HG02970 (cell line): ENCODE results near the gene TCIRG1.

ENCODE experiments used
- ATAC-seq: cut with Tn5 transposase; IDR thresholded peaks from one replicate; pipeline ENCODE4 v1.9.1; 2021; ENCODE audit warnings: mild to moderate bottlenecking, moderate library complexity, moderate number of reproducible peaks; ENCODE audit not compliant: unreplicated experiment, low FRiP score

TCIRG1 gene

GRCh38 chr11:68048681-68049508 lies 10.1 kb downstream of the TCIRG1 start:
- ATAC-seq, result no peak

GRCh38 chr11:68049509-68050370 lies 10.9 kb downstream of the TCIRG1 start:
- no peak for ATAC-seq

- no peak for ATAC-seq
These were observed 11.6 kb downstream of the TCIRG1 start for GRCh38 chr11:68050371-68050841.

DNA sequence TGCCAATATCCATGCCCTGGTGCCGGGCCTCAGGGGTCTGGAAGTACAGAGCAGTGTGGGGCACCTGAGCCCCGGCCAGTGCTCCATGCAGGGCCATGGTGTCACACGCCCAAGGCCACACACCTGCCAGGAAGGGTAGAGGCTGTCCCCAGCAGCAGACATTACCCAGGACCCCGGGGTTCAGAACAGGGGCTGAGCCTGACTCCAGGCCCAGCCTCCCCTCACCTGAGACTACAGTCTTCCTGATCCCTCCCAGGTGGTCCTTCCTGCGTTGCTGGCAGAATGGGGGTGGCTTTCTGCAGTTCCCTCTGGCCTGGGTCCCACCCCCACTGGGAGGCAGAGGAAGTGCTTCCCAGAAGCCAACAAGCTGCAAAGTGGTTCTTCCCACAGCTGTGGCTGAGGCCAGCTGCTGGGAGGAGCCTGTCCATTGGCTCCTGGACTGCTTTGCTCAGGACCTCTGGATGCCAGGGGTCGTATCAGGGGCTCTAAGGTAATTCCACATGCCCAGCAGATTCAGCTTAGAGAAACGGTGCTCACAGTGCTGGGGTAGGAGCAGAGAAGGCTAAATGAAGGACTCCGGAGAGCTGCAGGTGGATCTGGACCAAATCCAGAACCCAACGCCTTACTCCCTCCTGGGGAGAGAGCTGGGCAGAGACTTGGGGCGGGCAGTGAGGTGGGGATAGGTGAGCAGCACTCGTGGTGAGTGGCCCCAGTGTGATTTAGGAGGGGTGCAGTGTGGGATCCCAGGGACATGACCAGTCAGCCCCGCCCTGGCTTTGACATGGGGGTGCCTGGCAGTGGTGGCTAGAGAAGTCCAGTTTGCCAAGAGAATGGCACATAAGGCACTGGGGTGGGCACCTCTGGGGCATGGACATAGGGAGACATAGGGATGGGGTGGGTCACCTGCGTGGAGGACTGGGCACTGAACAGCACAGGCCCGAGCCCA lies 12.6 kb downstream of the TCIRG1 start:
- no peak for ATAC-seq

DNA sequence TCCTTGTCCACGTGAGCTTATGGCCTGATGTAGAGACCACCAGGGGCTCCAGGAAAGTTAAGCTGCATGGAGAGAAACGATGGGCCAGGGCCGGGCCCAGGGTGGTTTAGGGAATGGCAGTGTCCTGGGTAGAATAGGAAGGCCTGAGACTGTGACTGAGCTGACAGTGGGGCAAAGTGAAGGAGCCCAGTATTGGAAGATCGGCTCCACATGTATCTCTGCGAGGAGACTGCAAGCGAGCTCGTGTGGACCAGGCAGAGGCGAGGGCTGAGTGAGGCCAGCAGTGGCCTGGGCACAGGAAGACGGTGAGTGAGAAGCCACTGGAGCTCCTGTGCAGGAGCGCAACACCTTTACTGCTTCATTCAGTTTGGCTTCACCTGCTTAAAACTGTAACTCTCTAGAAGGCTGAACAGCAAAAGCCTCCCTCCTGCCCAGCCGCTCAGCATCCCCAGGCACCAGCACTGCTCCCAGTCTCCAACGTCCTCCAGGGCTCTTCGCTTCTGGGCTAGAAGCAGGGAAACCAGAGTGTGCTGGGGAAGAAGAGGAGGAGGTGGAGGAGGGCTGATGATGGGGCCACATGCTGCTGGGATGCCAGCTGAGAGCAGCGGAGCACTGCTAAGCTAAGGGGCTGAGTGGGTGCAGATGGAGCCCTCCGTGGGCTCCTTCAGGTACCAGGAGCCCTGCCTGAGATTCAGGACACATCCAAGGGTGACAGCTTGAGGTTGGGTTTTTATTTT lies 13.5 kb downstream of the TCIRG1 start:
- no peak for ATAC-seq

DNA sequence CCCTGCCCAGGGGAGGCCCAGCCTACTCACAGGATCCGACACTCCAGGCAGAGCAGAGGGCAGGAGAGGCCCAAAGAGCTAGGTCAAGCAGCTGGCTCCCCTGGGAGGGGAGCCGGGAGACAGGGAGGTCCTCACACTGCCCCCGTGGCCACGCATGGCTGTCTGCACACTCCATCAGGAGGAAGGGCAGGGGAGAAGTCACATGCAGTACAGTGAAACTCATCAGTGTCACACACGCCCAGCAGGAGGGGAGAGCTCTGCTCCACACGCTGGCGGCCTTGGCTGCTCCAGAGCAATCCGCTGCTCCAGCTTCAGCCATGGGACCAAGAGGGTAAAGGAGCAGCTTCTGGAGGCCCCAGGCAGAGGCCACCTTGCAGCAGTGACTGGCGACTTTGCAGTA lies 14.3 kb downstream of the TCIRG1 start:
- ATAC-seq, result no peak

GRCh38 chr11:68053981-68054812 lies 15.4 kb downstream of the TCIRG1 start:
- no peak for ATAC-seq

DNA sequence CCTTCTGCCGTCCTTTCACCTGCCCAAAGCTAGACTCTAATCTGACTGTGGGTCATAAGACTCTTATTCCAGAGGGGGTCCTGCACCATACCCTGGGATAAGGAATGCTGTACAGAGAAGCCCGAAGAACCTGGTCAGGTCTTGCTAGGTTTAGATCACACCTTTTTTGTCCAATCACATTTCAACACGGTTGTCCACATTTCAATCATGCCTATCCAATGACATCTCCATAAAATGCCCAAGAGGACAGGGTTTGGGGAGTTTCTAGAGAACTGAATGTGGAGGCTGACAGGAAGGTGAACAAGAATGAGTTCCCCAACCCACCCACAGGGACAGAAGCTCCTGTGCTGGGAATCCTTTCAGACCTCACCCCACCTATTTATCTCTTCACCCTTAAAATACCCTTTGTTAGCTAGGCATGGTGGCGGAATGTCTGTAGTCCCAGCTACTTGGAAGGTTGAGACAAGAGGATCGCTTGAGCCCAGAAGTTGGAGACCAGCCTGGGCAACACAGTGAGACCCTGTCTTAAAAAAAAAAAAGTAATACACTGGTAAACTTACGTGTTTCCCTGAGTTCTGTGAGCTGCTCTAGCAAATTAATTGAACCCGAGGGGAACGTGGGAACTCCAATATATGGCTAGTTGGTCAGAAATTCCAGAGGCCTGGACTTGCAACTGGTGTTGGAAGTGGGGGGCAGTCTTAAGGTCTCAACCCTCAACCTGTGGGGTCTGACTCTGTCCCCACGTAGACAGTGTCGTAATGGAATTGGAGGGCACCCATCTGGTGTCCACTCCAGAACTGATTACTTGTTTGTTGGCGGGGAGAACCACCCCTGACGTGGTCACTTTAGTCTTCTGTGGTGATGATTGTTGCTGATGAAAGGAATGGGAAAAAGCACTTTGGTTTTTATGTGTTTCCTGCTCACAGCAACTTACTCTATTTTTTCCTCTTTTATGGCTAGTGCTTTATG lies 17.8 kb downstream of the TCIRG1 start:
- no peak for ATAC-seq

DNA sequence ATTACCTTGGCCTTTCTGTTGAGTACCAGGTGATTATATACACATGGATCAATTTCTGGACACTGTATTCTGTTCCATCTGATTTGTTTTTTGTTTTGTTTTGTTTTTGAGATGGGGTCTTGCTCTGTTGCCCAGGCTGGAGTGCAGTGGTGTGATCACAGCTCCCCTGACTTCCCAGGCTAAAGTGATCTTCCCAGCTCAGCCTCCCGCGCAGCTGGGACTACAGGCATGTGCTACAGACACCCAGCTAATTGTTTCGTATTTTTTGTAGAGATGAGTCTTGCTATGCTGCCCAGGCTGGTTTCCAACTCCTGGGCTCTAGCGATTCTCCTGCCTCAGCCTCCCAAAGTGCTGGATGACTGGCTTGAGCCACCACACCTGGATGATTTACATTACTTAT lies 19.0 kb downstream of the TCIRG1 start:
- no peak for ATAC-seq

- no peak for ATAC-seq
These were observed 22.7 kb downstream of the TCIRG1 start for GRCh38 chr11:68061508-68061907.

GRCh38 chr11:68064926-68065325 lies 26.1 kb downstream of the TCIRG1 start:
- no peak for ATAC-seq

- no peak for ATAC-seq
These were observed 27.0 kb downstream of the TCIRG1 start for GRCh38 chr11:68065841-68066240.

DNA sequence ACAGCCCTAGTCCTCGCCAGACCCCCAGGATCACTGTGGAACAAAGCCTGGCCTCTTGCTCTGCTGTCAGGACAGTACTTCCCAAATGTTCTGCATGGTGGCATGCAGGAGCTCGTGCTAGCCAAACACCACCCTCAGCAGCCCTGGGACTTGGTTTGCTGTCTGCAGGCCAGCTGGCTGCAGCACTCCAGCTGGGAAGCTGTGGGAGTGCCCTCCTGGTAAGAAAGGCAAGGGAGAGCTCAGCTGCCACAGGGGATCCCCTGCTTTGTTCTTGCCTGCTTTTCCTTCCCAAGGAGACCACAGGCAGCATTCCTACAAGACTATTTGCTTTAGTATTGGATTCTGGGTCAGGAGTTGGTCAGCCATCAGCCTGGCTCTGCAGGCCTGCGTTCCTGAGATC lies 27.9 kb downstream of the TCIRG1 start:
- ATAC-seq, result no peak

DNA sequence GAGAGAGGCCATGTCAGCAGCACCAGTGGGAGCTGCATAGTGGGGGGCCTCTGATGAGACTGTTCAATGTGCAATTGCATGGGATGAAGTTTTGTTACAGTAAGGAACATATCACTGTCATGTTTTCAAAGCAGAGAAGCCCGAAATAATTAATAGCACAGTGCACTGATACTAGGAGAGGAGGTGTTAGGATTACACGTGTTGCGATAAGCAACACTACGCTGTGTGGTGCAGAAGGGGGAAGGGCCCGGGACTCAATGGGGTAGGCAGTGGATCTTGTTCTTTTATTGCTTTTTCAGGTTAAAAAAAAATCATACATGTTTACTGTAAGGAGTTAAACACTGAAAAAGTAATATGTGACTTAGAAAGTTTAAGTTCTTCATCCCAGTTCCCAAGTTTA lies 29.2 kb downstream of the TCIRG1 start:
- ATAC-seq, result no peak

- no peak for ATAC-seq
These were observed 32.6 kb downstream of the TCIRG1 start for GRCh38 chr11:68071281-68072048.

- ATAC-seq, result no peak
These were observed 35.9 kb downstream of the TCIRG1 start for GRCh38 chr11:68074584-68075352.
